Testis (tissue), 2 donors: ENCODE data around the gene TMEM61.
"Not testable (repeated sequence)": the region's sequence is repeated elsewhere in the genome, so short reads cannot be mapped to it uniquely, and the experiment has no call there.

Experiments
- CTCF ChIP-seq, 3 experiments: fragments of 450-650 bp in 2 of 3; fragments of 200-600 bp in 1 of 3; sonication (generic) in 1 of 3; IDR thresholded peaks; one replicate each; pipeline ENCODE4 v1.5.1; 2016 to 2019; ENCODE audit warnings: antibody characterized with exemption in 3 of 3, mild to moderate bottlenecking in 2 of 3, moderate library complexity in 1 of 3
- POLR2A ChIP-seq: fragments of 450-650 bp; IDR thresholded peaks from one replicate; pipeline ENCODE4 v1.6.1; 2017; ENCODE audit warnings: antibody characterized with exemption, mild to moderate bottlenecking, moderate library complexity

- not testable (repeated sequence) for TF ChIP-seq POLR2A; CTCF (IDR thresholded peaks at IDR 0.05)
These were observed 46.3 kb downstream of the TMEM61 start for GRCh38 chr1:55026682-55027081.
